WTC11 (cell line): ENCODE results near the gene SLX4. TPM values are rescaled to one million over a fixed set of nuclear protein-coding genes. Genes with fewer than 3 reads are reported as not detected.

Experiments used
- ATAC-seq: fragments of 200-7000 bp; cut with Tn5 transposase; 2 replicates; pipeline ENCODE4 v1.10.0; 2021; ENCODE audit warnings: mild to moderate bottlenecking, moderate library complexity
- CTCF ChIA-PET: fragments of 300-600 bp; sonication (Branson Sonifier 250); formaldehyde crosslinking; loops from one replicate; lab custom pipeline; 2021; ENCODE audit warnings: antibody characterized with exemption; lab: Charles Lee
- POLR2A ChIA-PET: fragments of 350-600 bp; sonication (Branson Sonifier 250); formaldehyde crosslinking; loops from one replicate; lab custom pipeline; 2021; ENCODE audit warnings: antibody characterized with exemption; lab: Charles Lee
- DNase-seq: peaks from one replicate; pipeline ENCODE4 v3.0.0; 2021; ENCODE audit warnings: low spot score
- H3K27ac Mint-ChIP-seq: 2 replicates; pipeline ENCODE4 v1.8.0; 2021; ENCODE audit warnings: mixed read lengths
- H3K27me3 Mint-ChIP-seq: 2 replicates; pipeline ENCODE4 v1.8.0; 2021; ENCODE audit warnings: low read depth, mild to moderate bottlenecking, moderate library complexity, mixed read lengths
- H3K36me3 Mint-ChIP-seq: 2 replicates; pipeline ENCODE4 v1.8.0; 2021; ENCODE audit warnings: mixed read lengths
- H3K4me1 Mint-ChIP-seq: 2 replicates; pipeline ENCODE4 v1.8.0; 2022; ENCODE audit warnings: mixed read lengths
- H3K4me3 Mint-ChIP-seq: 2 replicates; pipeline ENCODE4 v1.8.0; 2021; ENCODE audit warnings: mild to moderate bottlenecking, moderate library complexity, mixed read lengths
- H3K9me3 Mint-ChIP-seq: 2 replicates; pipeline ENCODE4 v1.8.0; 2021; ENCODE audit warnings: mixed read lengths
- CBFB ChIP-seq: sonication (generic); formaldehyde crosslinking; IDR thresholded peaks from 2 replicates; pipeline ENCODE4 v1.8.1; 2022; ENCODE audit warnings: mild to moderate bottlenecking, low read depth, missing genetic modification reagents
- CREB1 ChIP-seq: sonication (generic); formaldehyde crosslinking; IDR thresholded peaks from 2 replicates; pipeline ENCODE4 v1.8.0; 2023; ENCODE audit warnings: mild to moderate bottlenecking, missing genetic modification reagents
- E2F4 ChIP-seq: sonication (generic); formaldehyde crosslinking; IDR thresholded peaks from 2 replicates; pipeline ENCODE4 v1.8.1; 2022; ENCODE audit warnings: low read depth, mild to moderate bottlenecking, moderate library complexity, missing genetic modification reagents, borderline replicate concordance
- ERG ChIP-seq: fragments of 250-450 bp; sonication (Bioruptor Pico); IDR thresholded peaks from 2 replicates; pipeline ENCODE4 v1.8.0; 2021; ENCODE audit warnings: mild to moderate bottlenecking
- FOXP1 ChIP-seq: sonication (generic); formaldehyde crosslinking; IDR thresholded peaks from 2 replicates; pipeline ENCODE4 v1.8.0; 2022; ENCODE audit warnings: missing genetic modification reagents, mild to moderate bottlenecking, moderate library complexity, borderline replicate concordance
- GRHL2 ChIP-seq: fragments of 250-450 bp; sonication (Bioruptor Pico); IDR thresholded peaks from 2 replicates; pipeline ENCODE4 v1.8.0; 2022; ENCODE audit warnings: mild to moderate bottlenecking, moderate library complexity; ENCODE audit not compliant: insufficient replicate concordance, severe bottlenecking
- IRF1 ChIP-seq: sonication (generic); formaldehyde crosslinking; IDR thresholded peaks from 2 replicates; pipeline ENCODE4 v1.8.0; 2023; ENCODE audit warnings: missing genetic modification reagents
- NFYB ChIP-seq: sonication (generic); formaldehyde crosslinking; conservative IDR thresholded peaks from 2 replicates; pipeline ENCODE4 v1.8.0; 2022; ENCODE audit warnings: low read depth, missing genetic modification reagents
- NR3C1 ChIP-seq: sonication (generic); formaldehyde crosslinking; conservative IDR thresholded peaks from 2 replicates; pipeline ENCODE4 v1.8.1; 2023; ENCODE audit warnings: low read depth, mild to moderate bottlenecking, missing genetic modification reagents
- SMAD4 ChIP-seq: sonication (generic); formaldehyde crosslinking; IDR thresholded peaks from 2 replicates; pipeline ENCODE4 v1.8.0; 2022; ENCODE audit warnings: mild to moderate bottlenecking, missing genetic modification reagents
- STAT6 ChIP-seq: sonication (generic); formaldehyde crosslinking; conservative IDR thresholded peaks from 2 replicates; pipeline ENCODE4 v1.8.1; 2023; ENCODE audit warnings: mild to moderate bottlenecking, low read depth, missing genetic modification reagents, moderate library complexity
- USF1 ChIP-seq: sonication (generic); formaldehyde crosslinking; IDR thresholded peaks from 2 replicates; pipeline ENCODE4 v1.8.0; 2022; ENCODE audit warnings: mild to moderate bottlenecking, missing genetic modification reagents
- ZBTB21 ChIP-seq: sonication (generic); formaldehyde crosslinking; IDR thresholded peaks from 2 replicates; pipeline ENCODE4 v1.8.1; 2023; ENCODE audit warnings: mild to moderate bottlenecking, missing genetic modification reagents, borderline replicate concordance
- total RNA-seq: library from RNA; stranded (reverse); gene quantifications from 3 replicates; pipeline ENCODE4 v1.2.3, GENCODE V29; 2021
- TF ChIP-seq, protein P1 (sequence below): sonication (generic); formaldehyde crosslinking; IDR thresholded peaks from 2 replicates; pipeline ENCODE4 v1.8.1; 2023; ENCODE audit warnings: mild to moderate bottlenecking, missing genetic modification reagents
- TF ChIP-seq, protein P2 (sequence below): sonication (generic); formaldehyde crosslinking; conservative IDR thresholded peaks from 2 replicates; pipeline ENCODE4 v1.8.1; 2022; ENCODE audit warnings: mild to moderate bottlenecking, missing genetic modification reagents
- TF ChIP-seq, protein P3 (sequence below): sonication (generic); formaldehyde crosslinking; IDR thresholded peaks from 2 replicates; pipeline ENCODE4 v1.8.1; 2023; ENCODE audit warnings: mild to moderate bottlenecking, missing genetic modification reagents, moderate library complexity

The SLX4 gene
- total RNA-seq, 1 experiment from 2014 or later, result 16.7 TPM

- no peak for TF ChIP-seq ZBTB21
- TF ChIP-seq, protein P1, sequence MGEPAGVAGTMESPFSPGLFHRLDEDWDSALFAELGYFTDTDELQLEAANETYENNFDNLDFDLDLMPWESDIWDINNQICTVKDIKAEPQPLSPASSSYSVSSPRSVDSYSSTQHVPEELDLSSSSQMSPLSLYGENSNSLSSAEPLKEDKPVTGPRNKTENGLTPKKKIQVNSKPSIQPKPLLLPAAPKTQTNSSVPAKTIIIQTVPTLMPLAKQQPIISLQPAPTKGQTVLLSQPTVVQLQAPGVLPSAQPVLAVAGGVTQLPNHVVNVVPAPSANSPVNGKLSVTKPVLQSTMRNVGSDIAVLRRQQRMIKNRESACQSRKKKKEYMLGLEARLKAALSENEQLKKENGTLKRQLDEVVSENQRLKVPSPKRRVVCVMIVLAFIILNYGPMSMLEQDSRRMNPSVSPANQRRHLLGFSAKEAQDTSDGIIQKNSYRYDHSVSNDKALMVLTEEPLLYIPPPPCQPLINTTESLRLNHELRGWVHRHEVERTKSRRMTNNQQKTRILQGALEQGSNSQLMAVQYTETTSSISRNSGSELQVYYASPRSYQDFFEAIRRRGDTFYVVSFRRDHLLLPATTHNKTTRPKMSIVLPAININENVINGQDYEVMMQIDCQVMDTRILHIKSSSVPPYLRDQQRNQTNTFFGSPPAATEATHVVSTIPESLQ (CRISPR knock-in tag), result no peak
- TF ChIP-seq CBFB (CRISPR knock-in tag), result no peak
Measured at GRCh38 chr16:3578610-3579551, 32.5 kb downstream of the SLX4 start (continued).

DNA sequence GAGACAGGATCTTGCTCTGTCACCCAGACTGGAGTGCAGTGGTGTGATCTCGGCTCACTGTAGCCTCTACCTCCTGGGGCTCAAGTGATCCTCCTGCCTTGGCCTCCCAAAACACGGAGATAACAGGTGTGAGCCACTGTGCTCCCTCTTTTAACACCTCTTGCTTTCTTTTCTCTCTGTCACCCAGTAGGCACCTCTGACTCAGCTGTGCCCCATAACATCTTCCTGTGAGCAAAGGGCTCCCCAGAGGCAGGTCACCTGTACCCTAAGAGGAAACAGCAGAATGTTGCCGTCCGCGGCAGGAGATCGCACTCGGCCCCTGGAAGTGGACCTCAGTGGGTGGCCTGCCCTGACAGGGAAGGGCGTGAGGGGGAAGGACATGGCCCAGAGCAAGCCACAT is 33.3 kb downstream of the SLX4 start:
- Mint-ChIP-seq H3K9me3 (no peaks in the 10 kb centered on the region), H3K27me3 (no peaks in the 10 kb centered on the region), H3K4me1 (peaks cover 9% of the 10 kb centered on the region), H3K27ac (no peak overlapping the region), H3K36me3 (peaks cover under 1% of the 10 kb centered on the region), H3K4me3 (no peak overlapping the region)
- POLR2A ChIA-PET, result no interaction called here
- CTCF ChIA-PET, result no interaction called here
- no peak for TF ChIP-seq FOXP1 (CRISPR knock-in tag)
- TF ChIP-seq, protein P2, sequence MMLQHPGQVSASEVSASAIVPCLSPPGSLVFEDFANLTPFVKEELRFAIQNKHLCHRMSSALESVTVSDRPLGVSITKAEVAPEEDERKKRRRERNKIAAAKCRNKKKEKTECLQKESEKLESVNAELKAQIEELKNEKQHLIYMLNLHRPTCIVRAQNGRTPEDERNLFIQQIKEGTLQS (CRISPR knock-in tag), result no peak
- TF ChIP-seq NR3C1 (CRISPR knock-in tag), result no peak
- no peak for TF ChIP-seq NFYB
- TF ChIP-seq, protein P3, sequence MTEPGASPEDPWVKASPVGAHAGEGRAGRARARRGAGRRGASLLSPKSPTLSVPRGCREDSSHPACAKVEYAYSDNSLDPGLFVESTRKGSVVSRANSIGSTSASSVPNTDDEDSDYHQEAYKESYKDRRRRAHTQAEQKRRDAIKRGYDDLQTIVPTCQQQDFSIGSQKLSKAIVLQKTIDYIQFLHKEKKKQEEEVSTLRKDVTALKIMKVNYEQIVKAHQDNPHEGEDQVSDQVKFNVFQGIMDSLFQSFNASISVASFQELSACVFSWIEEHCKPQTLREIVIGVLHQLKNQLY (CRISPR knock-in tag), result no peak
- TF ChIP-seq E2F4, result no peak
- TF ChIP-seq CREB1 (CRISPR knock-in tag), result no peak
- TF ChIP-seq USF1 (CRISPR knock-in tag), result no peak
- TF ChIP-seq ERG (CRISPR knock-in tag), result no peak
- no peak for TF ChIP-seq IRF1 (CRISPR knock-in tag)
- TF ChIP-seq GRHL2 (CRISPR knock-in tag), result no peak
- no peak for TF ChIP-seq SMAD4 (CRISPR knock-in tag)
- no peak for TF ChIP-seq STAT6 (CRISPR knock-in tag)
- ATAC-seq (no peak), DNase-seq (no peak)
